K562 (cell line): ENCODE data around the gene TESK2. TPM values are rescaled to one million over a fixed set of nuclear protein-coding genes. Genes with fewer than 3 reads are reported as not detected.

Experiments used
- COPS2 ChIP-seq: fragments of 450-650 bp; conservative IDR thresholded peaks from 2 replicates; pipeline ENCODE4 v1.6.1; 2016; ENCODE audit warnings: mild to moderate bottlenecking, moderate library complexity
- E4F1 ChIP-seq: fragments of 250-450 bp; sonication (Bioruptor Pico); IDR thresholded peaks from 2 replicates; pipeline ENCODE4 v1.5.0; 2021; ENCODE audit warnings: mild to moderate bottlenecking, borderline replicate concordance
- POLR2A ChIP-seq: fragments of 450-650 bp; conservative IDR thresholded peaks from 2 replicates; pipeline ENCODE4 v1.6.1; 2016
- TAF15 ChIP-seq: fragments of 200-400 bp; formaldehyde crosslinking; IDR thresholded peaks from 2 replicates; pipeline ENCODE4 v1.6.1; 2017; ENCODE audit warnings: mild to moderate bottlenecking, low read depth, low read length, moderate library complexity
- TRIM25 ChIP-seq: fragments of 450-650 bp; IDR thresholded peaks from 2 replicates; pipeline ENCODE4 v1.7.0; 2016; ENCODE audit warnings: borderline replicate concordance
- ZNF592 ChIP-seq: fragments of 450-650 bp; IDR thresholded peaks from 2 replicates; pipeline ENCODE4 v1.6.1; 2017; ENCODE audit warnings: antibody characterized with exemption, mild to moderate bottlenecking
- polyA plus RNA-seq, 8 experiments: library from polyadenylated mRNA; depleted of rRNA in 4 of 8; stranded (reverse) in 5 of 8; unstranded in 3 of 8; fragments of >200 nt; fragmentation: Nextera tagmentation in 2 of 8; fragmentation: Illumina TruSeq in 1 of 8; extraction: Ambion mirVana in 2 of 8; extraction: Trizol in 1 of 8; gene quantifications; 2 replicates each; pipeline versions ENCODE4 v1.2.1 to v1.2.3, GENCODE V29; 2011 to 2014; ENCODE audit warnings: inconsistent platforms in 1 of 8, missing spikeins in 1 of 8
- total RNA-seq, 7 experiments: library from RNA; depleted of rRNA in 6 of 7; stranded (reverse); fragments of >200 nt in 6 of 7; fragmentation: Illumina TruSeq in 2 of 7; extraction: Trizol in 2 of 7; gene quantifications; 2 replicates each; pipeline versions ENCODE4 v1.2.1 to v1.2.3, GENCODE V29; 2011 to 2021; ENCODE audit warnings: low replicate concordance in 1 of 7

TESK2 gene
- total and polyA plus RNA-seq, 9 of the 15 experiments (the other 6 are each of a cell fraction or from before 2014, with no cell fraction given) = 1.6 to 5.3 (median 3.7) TPM

- TF ChIP-seq E4F1 = no peak
- TF ChIP-seq TAF15 = no peak
- no peak for TF ChIP-seq ZNF592
- TF ChIP-seq POLR2A = no peak
- no peak for TF ChIP-seq TRIM25
- no peak for TF ChIP-seq COPS2
Measured at GRCh38 chr1:45364294-45364693, 126.7 kb downstream of the TESK2 start (continued).
